Measurements from ENCODE around the gene FAM240A. TPM values are rescaled to one million over a fixed set of nuclear protein-coding genes. Genes with fewer than 3 reads are reported as not detected.

Gene FAM240A
- total and polyA plus RNA-seq, 2 donors (not counting 3 experiments of a cell fraction or from before 2014, with no cell fraction given), result not detected

- Histone ChIP-seq H3K4me3 (replicated peaks in 1 of 3; ENCODE audit: insufficient read depth in 1 of 3, low read depth in 1 of 3, low read length in 3 of 3) (no peak overlapping the region), H3K4me1 (ENCODE audit: control insufficient read depth, extremely low read depth, insufficient read depth, low read length) (no peaks in the 10 kb centered on the region), H3K27me3 (ENCODE audit: control insufficient read depth in 2 of 2, insufficient read depth in 2 of 2, low read length in 2 of 2) (no peaks in the 10 kb centered on the region), H3K36me3 (ENCODE audit: control insufficient read depth in 2 of 2, extremely low read depth in 1 of 2, insufficient read depth in 2 of 2, low read length in 2 of 2) (no peaks in the 10 kb centered on the region), H2AFZ (ENCODE audit: low read depth, low read length) (no peak overlapping the region), H3K4me2 (ENCODE audit: insufficient read depth, low read length) (no peak overlapping the region), H3K9me3 (replicated peaks; ENCODE audit: control insufficient read depth, insufficient read depth, low read length) (no peaks in the 10 kb centered on the region), H3K9me1 (replicated peaks; ENCODE audit: control insufficient read depth, extremely low read depth, insufficient read depth, low read length) (no peaks in the 10 kb centered on the region), H3K79me2 (ENCODE audit: control insufficient read depth, insufficient read depth, low read length) (no peaks in the 10 kb centered on the region), H3K9ac (replicated peaks; ENCODE audit: extremely low read depth, insufficient read depth, low read length) (no peak overlapping the region), H4K20me1 (replicated peaks; ENCODE audit: control insufficient read depth, extremely low read depth, insufficient read depth, low read length) (no peaks in the 10 kb centered on the region), H3K27ac (ENCODE audit: insufficient read depth, low read depth, low read length) (no peak overlapping the region)
- dilution Hi-C loops (cut with MboI; ENCODE audit: extremely low pct_ligation_motif_present, low sequenced_read_pairs) (no loop called here), intact Hi-C loops (cut with micrococcal nuclease) (no loop called here)
- TF ChIP-seq MYC (IDR thresholded peaks at IDR 0.05; ENCODE audit: low read depth, low read length), result no peak
- TF ChIP-seq POLR2AphosphoS5 (IDR thresholded peaks at IDR 0.05; ENCODE audit: insufficient read depth, low read depth, low read length), result no peak
- no peak for TF ChIP-seq EZH2 (IDR thresholded peaks at IDR 0.05; ENCODE audit: borderline replicate concordance, low read depth, low read length, severe bottlenecking)
- TF ChIP-seq FOS (IDR thresholded peaks at IDR 0.05; ENCODE audit: borderline replicate concordance, insufficient read depth, low read length), result no peak
- no TSS peak for BruUV-seq (replicated peaks)
- CTCF ChIA-PET, result interaction anchor here (2.7 kb wide), 1 partner anchor 86 kb away, joined by 8 read pairs; no protein-coding TSS in a partner anchor
- no peak for FAIRE-seq
- no peak for DNase-seq (ENCODE audit: low read depth, low spot score)
- POLR2A ChIA-PET, result no interaction called here
These were observed 38.1 kb upstream of the FAM240A start for GRCh38 chr3:46574243-46574646.

- H3K9ac ChIP-seq (replicated peaks; ENCODE audit: extremely low read depth, insufficient read depth, low read length), result no peak overlapping the region
- H3K4me2 ChIP-seq (ENCODE audit: insufficient read depth, low read length), result no peak overlapping the region
- H4K20me1 ChIP-seq (replicated peaks; ENCODE audit: control insufficient read depth, extremely low read depth, insufficient read depth, low read length), result no peaks in the 10 kb centered on the region
- H3K4me3 ChIP-seq (replicated peaks in 1 of 3; ENCODE audit: insufficient read depth in 1 of 3, low read depth in 1 of 3, low read length in 3 of 3), result no peak overlapping the region
- TF ChIP-seq EZH2 (IDR thresholded peaks at IDR 0.05; ENCODE audit: borderline replicate concordance, low read depth, low read length, severe bottlenecking), result no peak
- no peak for TF ChIP-seq MAX (IDR thresholded peaks at IDR 0.05; ENCODE audit: insufficient read depth, insufficient read length)
- TF ChIP-seq FOS (IDR thresholded peaks at IDR 0.05; ENCODE audit: borderline replicate concordance, insufficient read depth, low read length), result no peak
- no peak for TF ChIP-seq CTCF (IDR thresholded peaks at IDR 0.05; ENCODE audit: extremely low read depth in 1 of 2, insufficient read depth in 1 of 2, low read depth in 1 of 2, low read length in 2 of 2)
- TF ChIP-seq MYC (IDR thresholded peaks at IDR 0.05; ENCODE audit: low read depth, low read length), result no peak
- TF ChIP-seq POLR2A (IDR thresholded peaks at IDR 0.05; ENCODE audit: low read depth, low read length), result no peak
- no peak for TF ChIP-seq POLR2AphosphoS5 (IDR thresholded peaks at IDR 0.05; ENCODE audit: insufficient read depth, low read depth, low read length)
- TF ChIP-seq JUN (IDR thresholded peaks at IDR 0.05; ENCODE audit: borderline replicate concordance, insufficient read depth, insufficient read length, low read depth), result no peak
- TF ChIP-seq GATA2 (IDR thresholded peaks at IDR 0.05; ENCODE audit: insufficient read depth, insufficient read length, low read depth, low read length), result no peak
- intact Hi-C loops (cut with micrococcal nuclease), result no loop called here
- BruUV-seq (replicated peaks), result no TSS peak
- no peaks in the 10 kb centered on the region for H3K4me1 ChIP-seq (ENCODE audit: control insufficient read depth, extremely low read depth, insufficient read depth, low read length)
- no peaks in the 10 kb centered on the region for H3K36me3 ChIP-seq (ENCODE audit: control insufficient read depth in 2 of 2, extremely low read depth in 1 of 2, insufficient read depth in 2 of 2, low read length in 2 of 2)
- FAIRE-seq, result no peak
- no peak overlapping the region for H3K27ac ChIP-seq (ENCODE audit: insufficient read depth, low read depth, low read length)
- dilution Hi-C loops (cut with MboI; ENCODE audit: extremely low pct_ligation_motif_present, low sequenced_read_pairs), result no loop called here
- ChIA-PET POLR2A (no interaction called here), CTCF (interaction anchor here (0.8 to 2.7 kb wide), 2 partner anchors 17 to 86 kb away, joined by 4 to 8 read pairs; no protein-coding TSS in a partner anchor)
- H3K79me2 ChIP-seq (ENCODE audit: control insufficient read depth, insufficient read depth, low read length), result no peaks in the 10 kb centered on the region
- H3K27me3 ChIP-seq (ENCODE audit: control insufficient read depth in 2 of 2, insufficient read depth in 2 of 2, low read length in 2 of 2), result no peaks in the 10 kb centered on the region
- no peaks in the 10 kb centered on the region for H3K9me1 ChIP-seq (replicated peaks; ENCODE audit: control insufficient read depth, extremely low read depth, insufficient read depth, low read length)
- no peak overlapping the region for H2AFZ ChIP-seq (ENCODE audit: low read depth, low read length)
- no peaks in the 10 kb centered on the region for H3K9me3 ChIP-seq (replicated peaks; ENCODE audit: control insufficient read depth, insufficient read depth, low read length)
- no peak for DNase-seq (ENCODE audit: low read depth, low spot score)
These were observed 37.3 kb upstream of the FAM240A start for GRCh38 chr3:46574881-46575576.

Data from endothelial cell of umbilical vein (primary cell).